GM19240 (cell line): ENCODE results near the gene RABGAP1L.
"Not testable (repeated sequence)": the region's sequence is repeated elsewhere in the genome, so short reads cannot be mapped to it uniquely, and the experiment has no call there.

Experiments
- DNase-seq: peaks from one replicate; pipeline ENCODE4 v3.0.0; 2011; ENCODE audit warnings: low spot score; ENCODE audit not compliant: insufficient read length

RABGAP1L gene

GRCh38 chr1:174428033-174428432 lies 268.7 kb downstream of the RABGAP1L start:
- DNase-seq: no peak

GRCh38 chr1:174428739-174429138 lies 269.4 kb downstream of the RABGAP1L start:
- no peak for DNase-seq

GRCh38 chr1:174433451-174433850 lies 274.1 kb downstream of the RABGAP1L start:
- no peak for DNase-seq

- DNase-seq: no peak
Measured at GRCh38 chr1:174445351-174445750, 286.0 kb downstream of the RABGAP1L start.

- no peak for DNase-seq
Measured at GRCh38 chr1:174445817-174446216, 286.5 kb downstream of the RABGAP1L start.

- DNase-seq: no peak
Measured at GRCh38 chr1:174447866-174448530, 288.7 kb downstream of the RABGAP1L start, which contains the start of gene GPR52. Gene GPR52, plus strand, starts transcription at chr1:174447964. Its CDS starts 148 bp downstream, at chr1:174448112.

- no peak for DNase-seq
Measured at GRCh38 chr1:174448531-174448883, 289.2 kb downstream of the RABGAP1L start.

- DNase-seq: no peak
Measured at GRCh38 chr1:174448974-174449373, 289.7 kb downstream of the RABGAP1L start.

GRCh38 chr1:174451408-174451807 lies 292.1 kb downstream of the RABGAP1L start:
- no peak for DNase-seq

GRCh38 chr1:174465855-174466254 lies 306.5 kb downstream of the RABGAP1L start:
- DNase-seq: no peak

- DNase-seq: no peak
Measured at GRCh38 chr1:174466607-174467006, 307.3 kb downstream of the RABGAP1L start.

- DNase-seq: no peak
Measured at GRCh38 chr1:174469052-174469451, 309.7 kb downstream of the RABGAP1L start.

- DNase-seq: no peak
Measured at GRCh38 chr1:174469687-174470086, 310.4 kb downstream of the RABGAP1L start.

- DNase-seq: no peak
Measured at GRCh38 chr1:174479281-174479680, 320.0 kb downstream of the RABGAP1L start.

- no peak for DNase-seq
Measured at GRCh38 chr1:174480324-174480723, 321.0 kb downstream of the RABGAP1L start.

GRCh38 chr1:174491606-174492005 lies 332.3 kb downstream of the RABGAP1L start:
- no peak for DNase-seq

- DNase-seq: no peak
Measured at GRCh38 chr1:174497478-174497877, 338.2 kb downstream of the RABGAP1L start.

GRCh38 chr1:174516755-174517154 lies 357.4 kb downstream of the RABGAP1L start:
- DNase-seq: not testable (repeated sequence)

GRCh38 chr1:174519844-174520243 lies 360.5 kb downstream of the RABGAP1L start:
- no peak for DNase-seq

- no peak for DNase-seq
Measured at GRCh38 chr1:174531751-174532150, 372.4 kb downstream of the RABGAP1L start.

- no peak for DNase-seq
Measured at GRCh38 chr1:174534789-174535188, 375.5 kb downstream of the RABGAP1L start.

- no peak for DNase-seq
Measured at GRCh38 chr1:174535207-174535606, 375.9 kb downstream of the RABGAP1L start.

- not testable (repeated sequence) for DNase-seq
Measured at GRCh38 chr1:174543421-174543820, 384.1 kb downstream of the RABGAP1L start.

- no peak for DNase-seq
Measured at GRCh38 chr1:174550296-174550695, 391.0 kb downstream of the RABGAP1L start.
